Measurements from ENCODE around the gene SEC16A.

DNA sequence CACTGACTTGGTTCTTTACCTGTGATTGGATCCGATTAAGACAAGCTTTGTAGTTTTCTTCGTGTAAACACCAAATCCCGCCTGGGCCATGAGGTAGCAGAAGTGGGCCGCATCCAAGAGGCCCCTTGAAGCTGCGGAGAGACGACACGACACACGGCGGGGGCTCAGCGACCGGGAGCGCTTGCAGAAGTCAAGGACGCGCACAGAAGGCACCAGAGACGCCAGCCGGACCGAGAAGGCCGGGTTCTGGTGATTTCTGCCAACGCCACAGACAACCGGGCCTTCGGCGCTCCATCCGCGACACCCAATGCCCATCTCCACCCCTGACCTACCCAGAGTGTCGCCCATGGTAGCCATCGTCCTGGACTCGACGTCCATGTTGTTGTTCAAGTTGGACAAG is 23.4 kb downstream of the SEC16A start:
- no peak for TF ChIP-seq EZH2 (IDR thresholded peaks at IDR 0.05)
- no peak for TF ChIP-seq POLR2AphosphoS5 (IDR thresholded peaks at IDR 0.05; ENCODE audit: borderline replicate concordance, low read depth, low read length)
- TF ChIP-seq FOXP2 (optimal IDR thresholded peaks at IDR 0.05; ENCODE audit: control extremely low read depth, extremely low read length, insufficient read depth) = no peak

Measured in SK-N-MC (cell line).